ENCODE measurements around the gene PDXP. TPM values are rescaled to one million over a fixed set of nuclear protein-coding genes. Genes with fewer than 3 reads are reported as not detected.

Gene PDXP
- polyA plus RNA-seq, 1 experiment = 24.0 TPM

DNA sequence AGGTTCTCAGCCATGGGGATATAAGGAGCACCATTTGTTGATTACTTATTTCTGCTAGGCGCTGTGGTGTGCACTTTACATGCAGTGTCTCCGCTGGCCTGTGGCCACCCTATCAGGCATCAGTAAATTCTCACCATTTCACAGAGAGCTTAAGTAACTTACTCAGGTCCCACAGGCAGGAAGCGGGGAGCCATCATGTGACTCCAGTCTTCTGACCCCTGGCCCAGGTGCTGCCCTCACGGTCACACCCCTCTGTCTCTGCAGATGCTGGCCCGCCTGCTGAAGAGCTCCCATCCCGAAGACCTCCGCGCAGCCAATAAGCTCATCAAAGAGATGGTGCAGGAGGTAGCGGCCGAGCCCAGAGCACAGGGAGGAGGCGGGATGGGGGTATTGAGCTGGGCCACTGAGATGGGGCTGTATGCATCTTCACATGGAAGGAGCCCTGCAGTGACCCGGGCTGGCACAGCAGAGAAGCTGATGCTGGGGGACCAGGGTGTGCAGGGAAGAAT lies 37.1 kb upstream of the PDXP start:
- peaks cover 12% of the 10 kb centered on the region for H3K36me3 ChIP-seq (ENCODE audit: control insufficient read depth, insufficient read depth, low read length)
- ChIA-PET CTCF (interaction anchor here (0.7 to 6.8 kb wide), 4 partner anchors 12 to 62 kb away, joined by 3 to 35 read pairs (median 8); partner anchors contain the start of gene PDXP), POLR2A (no interaction called here)

DNA sequence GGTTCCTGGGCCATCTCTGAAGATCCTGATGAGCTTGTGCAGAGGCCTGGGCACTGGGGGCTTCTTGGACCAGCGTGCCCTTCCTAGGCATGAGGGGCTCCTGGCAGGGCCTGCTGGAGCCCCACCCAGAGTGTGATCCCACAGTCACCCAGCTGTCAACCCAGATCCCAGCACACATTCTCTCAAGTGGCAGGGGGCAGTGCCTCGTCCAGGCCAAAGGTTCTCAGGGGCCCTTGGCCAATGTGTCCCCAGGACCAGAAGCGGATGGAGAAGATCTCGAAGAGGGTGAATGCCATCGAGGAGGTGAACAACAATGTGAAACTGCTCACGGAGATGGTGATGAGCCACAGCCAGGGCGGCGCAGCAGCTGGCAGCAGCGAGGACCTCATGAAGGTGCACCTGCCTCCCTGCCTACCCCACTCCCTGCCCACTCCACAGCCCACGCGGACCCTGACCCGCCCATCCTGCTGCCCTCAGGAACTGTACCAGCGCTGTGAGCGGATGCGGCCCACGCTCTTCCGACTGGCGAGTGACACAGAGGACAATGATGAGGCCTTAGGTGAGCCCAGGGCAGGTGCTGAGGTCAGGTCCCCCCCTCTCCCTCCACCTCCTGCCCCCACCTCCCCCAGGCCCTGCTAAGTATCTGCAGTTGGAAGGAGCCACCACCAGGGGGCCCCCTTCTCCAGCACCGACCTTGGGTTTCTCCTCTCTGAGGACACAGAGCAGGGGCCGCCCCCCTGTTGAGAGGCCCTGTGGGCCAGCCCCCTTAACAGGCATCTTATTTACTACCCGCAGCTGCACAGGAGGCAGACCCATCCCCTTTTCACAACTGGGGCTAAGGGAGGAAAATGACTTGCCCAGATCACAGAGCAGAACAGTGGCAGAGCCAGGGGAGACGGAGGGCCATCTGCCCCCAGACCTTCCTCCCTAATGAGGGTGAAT lies 35.2 kb upstream of the PDXP start:
- H3K4me3 ChIP-seq (ENCODE audit: low read depth, low read length) = no peak overlapping the region
- ChIA-PET CTCF (interaction anchor here (0.6 to 6.8 kb wide), 14 partner anchors 10 to 173 kb away, joined by 3 to 47 read pairs (median 6); partner anchors contain the start of genes GGA1, LGALS1 and PDXP), POLR2A (no interaction called here)
- H3K27me3 ChIP-seq (ENCODE audit: control insufficient read depth, insufficient read depth, low read length) = no peaks in the 10 kb centered on the region
- DNase-seq (ENCODE audit: low read depth) = no peak
- TF ChIP-seq, protein P1, sequence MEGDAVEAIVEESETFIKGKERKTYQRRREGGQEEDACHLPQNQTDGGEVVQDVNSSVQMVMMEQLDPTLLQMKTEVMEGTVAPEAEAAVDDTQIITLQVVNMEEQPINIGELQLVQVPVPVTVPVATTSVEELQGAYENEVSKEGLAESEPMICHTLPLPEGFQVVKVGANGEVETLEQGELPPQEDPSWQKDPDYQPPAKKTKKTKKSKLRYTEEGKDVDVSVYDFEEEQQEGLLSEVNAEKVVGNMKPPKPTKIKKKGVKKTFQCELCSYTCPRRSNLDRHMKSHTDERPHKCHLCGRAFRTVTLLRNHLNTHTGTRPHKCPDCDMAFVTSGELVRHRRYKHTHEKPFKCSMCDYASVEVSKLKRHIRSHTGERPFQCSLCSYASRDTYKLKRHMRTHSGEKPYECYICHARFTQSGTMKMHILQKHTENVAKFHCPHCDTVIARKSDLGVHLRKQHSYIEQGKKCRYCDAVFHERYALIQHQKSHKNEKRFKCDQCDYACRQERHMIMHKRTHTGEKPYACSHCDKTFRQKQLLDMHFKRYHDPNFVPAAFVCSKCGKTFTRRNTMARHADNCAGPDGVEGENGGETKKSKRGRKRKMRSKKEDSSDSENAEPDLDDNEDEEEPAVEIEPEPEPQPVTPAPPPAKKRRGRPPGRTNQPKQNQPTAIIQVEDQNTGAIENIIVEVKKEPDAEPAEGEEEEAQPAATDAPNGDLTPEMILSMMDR (IDR thresholded peaks at IDR 0.05; ENCODE audit: insufficient read depth, low read depth, low read length) = peak; percentile 93
- H3K36me3 ChIP-seq (ENCODE audit: control insufficient read depth, insufficient read depth, low read length) = peaks cover 10% of the 10 kb centered on the region

More for the DNA sequence above, 37.1 kb upstream of the PDXP start:
- TF ChIP-seq, protein P1 (IDR thresholded peaks at IDR 0.05; ENCODE audit: insufficient read depth, low read depth, low read length) = no peak
- Histone ChIP-seq H3K27me3 (ENCODE audit: control insufficient read depth, insufficient read depth, low read length) (no peaks in the 10 kb centered on the region), H3K4me3 (ENCODE audit: low read depth, low read length) (no peak overlapping the region)
- no peak for DNase-seq (ENCODE audit: low read depth)

DNA sequence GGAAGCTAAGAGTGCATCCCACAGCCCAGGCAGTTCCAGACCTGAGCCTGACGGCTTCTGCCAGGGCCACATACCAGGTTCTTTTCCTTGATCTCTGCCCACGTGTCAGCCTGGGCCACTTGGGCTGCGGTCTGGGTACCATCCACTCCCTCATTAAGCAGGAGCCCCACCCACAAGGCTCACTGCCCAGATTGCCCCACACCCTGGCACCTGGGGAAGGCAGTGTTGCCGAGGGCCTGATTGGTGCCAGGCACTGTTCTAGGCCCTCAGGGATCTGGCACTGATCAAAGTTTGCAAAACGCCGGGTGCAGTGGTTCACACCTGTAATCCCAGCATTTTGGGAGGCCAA lies 34.5 kb upstream of the PDXP start:
- no peak for DNase-seq (ENCODE audit: low read depth)
- no peaks in the 10 kb centered on the region for H3K27me3 ChIP-seq (ENCODE audit: control insufficient read depth, insufficient read depth, low read length)
- TF ChIP-seq, protein P1 (IDR thresholded peaks at IDR 0.05; ENCODE audit: insufficient read depth, low read depth, low read length) = no peak
- POLR2A ChIA-PET = no interaction called here
- H3K36me3 ChIP-seq (ENCODE audit: control insufficient read depth, insufficient read depth, low read length) = peaks cover 10% of the 10 kb centered on the region
- no peak overlapping the region for H3K4me3 ChIP-seq (ENCODE audit: low read depth, low read length)
- CTCF ChIA-PET = interaction anchor here (0.9 to 6.8 kb wide), 9 partner anchors 9 to 173 kb away, joined by 3 to 47 read pairs (median 8); partner anchors contain the start of gene GGA1

DNA sequence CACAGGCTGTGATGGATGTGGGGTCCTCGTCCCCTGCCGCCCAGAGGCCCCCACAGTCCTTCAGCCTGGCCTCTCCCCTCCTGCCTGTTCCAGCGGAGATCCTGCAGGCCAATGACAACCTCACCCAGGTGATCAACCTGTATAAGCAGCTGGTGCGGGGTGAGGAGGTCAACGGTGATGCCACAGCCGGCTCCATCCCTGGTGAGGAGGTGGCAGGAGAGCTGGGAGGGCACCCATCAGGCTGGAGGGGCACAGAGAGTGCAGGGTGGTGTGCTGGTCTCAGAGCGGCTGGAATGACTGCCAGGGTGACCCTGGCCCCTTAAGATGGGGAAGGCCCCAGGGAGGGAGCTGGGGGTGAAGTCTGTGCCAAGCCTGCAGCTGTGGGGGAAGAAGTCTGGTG lies 33.6 kb upstream of the PDXP start:
- no peak for DNase-seq (ENCODE audit: low read depth)
- TF ChIP-seq, protein P1 (IDR thresholded peaks at IDR 0.05; ENCODE audit: insufficient read depth, low read depth, low read length) = no peak
- Histone ChIP-seq H3K36me3 (ENCODE audit: control insufficient read depth, insufficient read depth, low read length) (peaks cover 14% of the 10 kb centered on the region), H3K27me3 (ENCODE audit: control insufficient read depth, insufficient read depth, low read length) (no peaks in the 10 kb centered on the region), H3K4me3 (ENCODE audit: low read depth, low read length) (no peak overlapping the region)
- POLR2A ChIA-PET = interaction anchor here (0.9 kb wide), 1 partner anchor 52 kb away, joined by 3 read pairs; no protein-coding TSS in a partner anchor
- CTCF ChIA-PET = interaction anchor here (0.8 to 6.8 kb wide), 8 partner anchors 8 to 167 kb away, joined by 3 to 47 read pairs (median 6); partner anchors contain the start of gene LGALS1

DNA sequence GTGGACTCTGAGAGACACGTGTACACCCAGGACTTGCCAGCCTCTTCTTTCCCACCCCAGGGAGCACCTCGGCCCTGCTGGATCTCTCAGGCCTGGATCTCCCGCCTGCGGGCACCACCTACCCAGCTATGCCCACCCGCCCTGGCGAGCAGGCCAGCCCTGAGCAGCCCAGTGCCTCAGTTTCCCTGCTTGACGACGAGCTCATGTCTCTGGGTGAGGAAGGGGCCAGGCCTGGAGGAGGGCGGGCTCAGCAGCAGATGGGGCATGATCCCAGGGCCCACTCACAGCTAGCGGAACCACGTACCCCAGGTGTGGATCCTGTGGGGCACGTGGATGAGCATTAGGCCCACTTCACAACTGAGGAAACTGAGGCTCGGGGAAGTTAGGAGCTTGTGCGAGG lies 32.8 kb upstream of the PDXP start:
- peaks cover 13% of the 10 kb centered on the region for H3K36me3 ChIP-seq (ENCODE audit: control insufficient read depth, insufficient read depth, low read length)
- H3K27me3 ChIP-seq (ENCODE audit: control insufficient read depth, insufficient read depth, low read length) = no peaks in the 10 kb centered on the region
- ChIA-PET CTCF (interaction anchor here (0.6 to 6.8 kb wide), 9 partner anchors 8 to 166 kb away, joined by 3 to 47 read pairs (median 4); partner anchors contain the start of gene LGALS1), POLR2A (interaction anchor here (0.9 kb wide), 1 partner anchor 51 kb away, joined by 3 read pairs; no protein-coding TSS in a partner anchor)
- TF ChIP-seq, protein P1 (IDR thresholded peaks at IDR 0.05; ENCODE audit: insufficient read depth, low read depth, low read length) = no peak
- DNase-seq (ENCODE audit: low read depth) = no peak
- H3K4me3 ChIP-seq (ENCODE audit: low read depth, low read length) = no peak overlapping the region

Data from BJ (cell line).